GM23338 (cell line): Measurements from ENCODE around the gene TTLL3. TPM values are rescaled to one million over a fixed set of nuclear protein-coding genes. Genes with fewer than 3 reads are reported as not detected.

Source experiments
- ATAC-seq: fragments of 200-7000 bp; cut with Tn5 transposase; 3 replicates; pipeline ENCODE4 v1.9.1; 2020
- DNase-seq: peaks from one replicate; pipeline ENCODE4 v3.0.0-alpha.2; 2015; ENCODE audit warnings: low spot score
- H2AFZ ChIP-seq: fragments of 200-600 bp; sonication (generic); 2 replicates; pipeline ENCODE4 v1.8.0; 2016; ENCODE audit warnings: antibody characterized with exemption, mild to moderate bottlenecking, moderate library complexity
- H3F3A ChIP-seq: fragments of 200-600 bp; sonication (generic); replicated peaks from 2 replicates; pipeline ENCODE4 v1.8.0; 2017; ENCODE audit warnings: antibody characterized with exemption, mixed run types, low read depth
- H3K27ac ChIP-seq: fragments of 200-600 bp; sonication (generic); 2 replicates; pipeline ENCODE4 v1.6.1; 2016; ENCODE audit warnings: low read depth
- H3K27me3 ChIP-seq: fragments of 200-600 bp; sonication (generic); 2 replicates; pipeline ENCODE4 v1.8.0; 2016; ENCODE audit warnings: mild to moderate bottlenecking, mixed run types, moderate library complexity; ENCODE audit not compliant: insufficient read depth
- H3K36me3 ChIP-seq: fragments of 200-600 bp; sonication (generic); 2 replicates; pipeline ENCODE4 v1.8.0; 2016; ENCODE audit warnings: mild to moderate bottlenecking; ENCODE audit not compliant: insufficient read depth
- H3K4me1 ChIP-seq: fragments of 200-600 bp; sonication (generic); 2 replicates; pipeline ENCODE4 v1.8.0; 2016; ENCODE audit warnings: mild to moderate bottlenecking, moderate library complexity; ENCODE audit not compliant: insufficient read depth
- H3K4me2 ChIP-seq: fragments of 200-600 bp; sonication (generic); 2 replicates; pipeline ENCODE4 v1.7.1; 2017; ENCODE audit warnings: mixed run types
- H3K4me3 ChIP-seq: fragments of 200-600 bp; sonication (generic); 2 replicates; pipeline ENCODE4 v1.6.1; 2016; ENCODE audit warnings: mixed run types
- H3K79me2 ChIP-seq: fragments of 200-600 bp; sonication (generic); replicated peaks from 2 replicates; pipeline ENCODE4 v1.8.0; 2017; ENCODE audit warnings: mild to moderate bottlenecking; ENCODE audit not compliant: insufficient read depth
- H3K9me2 ChIP-seq: fragments of 200-600 bp; sonication (generic); 2 replicates; pipeline ENCODE4 v1.8.0; 2017; ENCODE audit not compliant: insufficient read depth
- H4K20me1 ChIP-seq: fragments of 200-600 bp; sonication (generic); replicated peaks from 2 replicates; pipeline ENCODE4 v1.8.0; 2017; ENCODE audit warnings: mild to moderate bottlenecking; ENCODE audit not compliant: insufficient read depth
- H3K27ac Mint-ChIP-seq: 2 replicates; pipeline ENCODE4 v1.8.0; 2020; ENCODE audit warnings: inconsistent platforms, mild to moderate bottlenecking, moderate library complexity, mixed read lengths
- H3K27me3 Mint-ChIP-seq: 3 replicates; pipeline ENCODE4 v1.8.0; 2022; ENCODE audit warnings: low read depth, mild to moderate bottlenecking, moderate library complexity, mixed read lengths, inconsistent platforms; ENCODE audit not compliant: insufficient read depth, poor library complexity
- H3K36me3 Mint-ChIP-seq: 3 replicates; pipeline ENCODE4 v1.8.0; 2021; ENCODE audit warnings: low read depth, mild to moderate bottlenecking, inconsistent platforms, moderate library complexity, mixed read lengths
- H3K4me1 Mint-ChIP-seq: 3 replicates; pipeline ENCODE4 v1.8.0; 2020; ENCODE audit warnings: mild to moderate bottlenecking, inconsistent platforms, mixed read lengths
- H3K4me3 Mint-ChIP-seq: 3 replicates; pipeline ENCODE4 v1.8.0; 2021; ENCODE audit warnings: moderate library complexity, mild to moderate bottlenecking, inconsistent platforms, mixed read lengths
- H3K9me3 Mint-ChIP-seq: 3 replicates; pipeline ENCODE4 v1.8.0; 2020; ENCODE audit warnings: moderate library complexity, mild to moderate bottlenecking, inconsistent platforms, mixed read lengths
- CREB1 ChIP-seq: fragments of 250-450 bp; sonication (Bioruptor Pico); IDR thresholded peaks from 2 replicates; pipeline ENCODE4 v1.5.0; 2020; ENCODE audit warnings: low read depth, mild to moderate bottlenecking, moderate library complexity
- EZH2 ChIP-seq: fragments of 200-600 bp; sonication (generic); IDR thresholded peaks from one replicate; pipeline ENCODE4 v1.8.0; 2017; ENCODE audit warnings: antibody characterized with exemption, mild to moderate bottlenecking, low read depth; ENCODE audit not compliant: unreplicated experiment
- EZH2phosphoT487 ChIP-seq: fragments of 200-600 bp; sonication (generic); IDR thresholded peaks from one replicate; pipeline ENCODE4 v1.8.1; 2018; ENCODE audit warnings: antibody characterized with exemption; ENCODE audit not compliant: unreplicated experiment
- ZNF114 ChIP-seq: fragments of 250-450 bp; sonication (Bioruptor Pico); IDR thresholded peaks from 2 replicates; pipeline ENCODE4 v1.5.0; 2020; ENCODE audit warnings: mild to moderate bottlenecking, moderate library complexity
- ZNF331 ChIP-seq: fragments of 250-450 bp; sonication (Bioruptor Pico); IDR thresholded peaks from 2 replicates; pipeline ENCODE4 v1.5.0; 2020; ENCODE audit warnings: low read depth, mild to moderate bottlenecking, moderate library complexity
- polyA plus RNA-seq: library from polyadenylated mRNA; unstranded; fragments of >200 nt; fragmentation: Nextera tagmentation; extraction: Ambion mirVana; gene quantifications from 2 replicates; pipeline ENCODE4 v1.2.1, GENCODE V29; 2016
- total RNA-seq: library from RNA; depleted of rRNA; stranded (reverse); fragments of >200 nt; shearing (Covaris generic); gene quantifications from 2 replicates; pipeline ENCODE4 v1.2.3, GENCODE V29; 2014
- TF ChIP-seq, protein P1 (sequence below): IDR thresholded peaks from one replicate; pipeline ENCODE4 v1.6.1; 2018; ENCODE audit warnings: antibody characterized with exemption; ENCODE audit not compliant: unreplicated experiment
- TF ChIP-seq, protein P2 (sequence below): fragments of 250-450 bp; sonication (Bioruptor Pico); IDR thresholded peaks from 2 replicates; pipeline ENCODE4 v1.5.0; 2020; ENCODE audit warnings: mild to moderate bottlenecking, moderate library complexity

Gene TTLL3
- total and polyA plus RNA-seq, 2 experiments from 2014 or later: 3.7 to 5.3 TPM

DNA sequence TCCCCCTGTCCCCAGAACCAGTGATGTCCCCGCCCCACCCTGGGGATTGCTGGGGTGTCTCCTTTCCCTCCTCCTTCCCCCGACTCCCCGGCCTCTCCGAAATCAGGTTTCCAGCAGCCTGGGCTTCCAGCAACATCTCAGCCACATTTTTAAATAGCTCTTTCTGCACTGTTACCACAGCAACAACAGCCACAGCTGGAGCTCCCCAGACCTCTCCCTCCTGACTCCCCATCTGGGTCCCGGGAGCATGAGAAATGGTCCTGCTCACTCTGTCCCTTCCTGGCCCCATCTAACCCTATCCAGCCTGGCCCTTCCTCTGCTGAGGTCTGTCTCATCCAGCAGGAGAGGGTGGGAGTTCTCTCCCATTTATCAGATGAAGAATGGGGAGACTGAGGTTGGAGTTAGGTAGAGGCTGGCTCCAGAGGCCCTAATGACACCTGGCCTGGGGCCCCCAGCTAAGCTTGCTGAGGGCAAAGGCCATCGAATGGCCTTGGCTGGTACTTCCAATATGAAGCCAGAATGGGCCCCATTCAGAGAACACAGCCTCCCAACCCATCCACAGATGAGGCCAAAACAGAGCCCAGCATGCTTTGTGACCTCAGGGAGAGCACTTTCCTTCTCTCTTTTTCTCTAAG lies 41.8 kb upstream of the TTLL3 start (continued):
- TF ChIP-seq, protein P1, sequence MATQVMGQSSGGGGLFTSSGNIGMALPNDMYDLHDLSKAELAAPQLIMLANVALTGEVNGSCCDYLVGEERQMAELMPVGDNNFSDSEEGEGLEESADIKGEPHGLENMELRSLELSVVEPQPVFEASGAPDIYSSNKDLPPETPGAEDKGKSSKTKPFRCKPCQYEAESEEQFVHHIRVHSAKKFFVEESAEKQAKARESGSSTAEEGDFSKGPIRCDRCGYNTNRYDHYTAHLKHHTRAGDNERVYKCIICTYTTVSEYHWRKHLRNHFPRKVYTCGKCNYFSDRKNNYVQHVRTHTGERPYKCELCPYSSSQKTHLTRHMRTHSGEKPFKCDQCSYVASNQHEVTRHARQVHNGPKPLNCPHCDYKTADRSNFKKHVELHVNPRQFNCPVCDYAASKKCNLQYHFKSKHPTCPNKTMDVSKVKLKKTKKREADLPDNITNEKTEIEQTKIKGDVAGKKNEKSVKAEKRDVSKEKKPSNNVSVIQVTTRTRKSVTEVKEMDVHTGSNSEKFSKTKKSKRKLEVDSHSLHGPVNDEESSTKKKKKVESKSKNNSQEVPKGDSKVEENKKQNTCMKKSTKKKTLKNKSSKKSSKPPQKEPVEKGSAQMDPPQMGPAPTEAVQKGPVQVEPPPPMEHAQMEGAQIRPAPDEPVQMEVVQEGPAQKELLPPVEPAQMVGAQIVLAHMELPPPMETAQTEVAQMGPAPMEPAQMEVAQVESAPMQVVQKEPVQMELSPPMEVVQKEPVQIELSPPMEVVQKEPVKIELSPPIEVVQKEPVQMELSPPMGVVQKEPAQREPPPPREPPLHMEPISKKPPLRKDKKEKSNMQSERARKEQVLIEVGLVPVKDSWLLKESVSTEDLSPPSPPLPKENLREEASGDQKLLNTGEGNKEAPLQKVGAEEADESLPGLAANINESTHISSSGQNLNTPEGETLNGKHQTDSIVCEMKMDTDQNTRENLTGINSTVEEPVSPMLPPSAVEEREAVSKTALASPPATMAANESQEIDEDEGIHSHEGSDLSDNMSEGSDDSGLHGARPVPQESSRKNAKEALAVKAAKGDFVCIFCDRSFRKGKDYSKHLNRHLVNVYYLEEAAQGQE: no peak
- TF ChIP-seq, protein P2, sequence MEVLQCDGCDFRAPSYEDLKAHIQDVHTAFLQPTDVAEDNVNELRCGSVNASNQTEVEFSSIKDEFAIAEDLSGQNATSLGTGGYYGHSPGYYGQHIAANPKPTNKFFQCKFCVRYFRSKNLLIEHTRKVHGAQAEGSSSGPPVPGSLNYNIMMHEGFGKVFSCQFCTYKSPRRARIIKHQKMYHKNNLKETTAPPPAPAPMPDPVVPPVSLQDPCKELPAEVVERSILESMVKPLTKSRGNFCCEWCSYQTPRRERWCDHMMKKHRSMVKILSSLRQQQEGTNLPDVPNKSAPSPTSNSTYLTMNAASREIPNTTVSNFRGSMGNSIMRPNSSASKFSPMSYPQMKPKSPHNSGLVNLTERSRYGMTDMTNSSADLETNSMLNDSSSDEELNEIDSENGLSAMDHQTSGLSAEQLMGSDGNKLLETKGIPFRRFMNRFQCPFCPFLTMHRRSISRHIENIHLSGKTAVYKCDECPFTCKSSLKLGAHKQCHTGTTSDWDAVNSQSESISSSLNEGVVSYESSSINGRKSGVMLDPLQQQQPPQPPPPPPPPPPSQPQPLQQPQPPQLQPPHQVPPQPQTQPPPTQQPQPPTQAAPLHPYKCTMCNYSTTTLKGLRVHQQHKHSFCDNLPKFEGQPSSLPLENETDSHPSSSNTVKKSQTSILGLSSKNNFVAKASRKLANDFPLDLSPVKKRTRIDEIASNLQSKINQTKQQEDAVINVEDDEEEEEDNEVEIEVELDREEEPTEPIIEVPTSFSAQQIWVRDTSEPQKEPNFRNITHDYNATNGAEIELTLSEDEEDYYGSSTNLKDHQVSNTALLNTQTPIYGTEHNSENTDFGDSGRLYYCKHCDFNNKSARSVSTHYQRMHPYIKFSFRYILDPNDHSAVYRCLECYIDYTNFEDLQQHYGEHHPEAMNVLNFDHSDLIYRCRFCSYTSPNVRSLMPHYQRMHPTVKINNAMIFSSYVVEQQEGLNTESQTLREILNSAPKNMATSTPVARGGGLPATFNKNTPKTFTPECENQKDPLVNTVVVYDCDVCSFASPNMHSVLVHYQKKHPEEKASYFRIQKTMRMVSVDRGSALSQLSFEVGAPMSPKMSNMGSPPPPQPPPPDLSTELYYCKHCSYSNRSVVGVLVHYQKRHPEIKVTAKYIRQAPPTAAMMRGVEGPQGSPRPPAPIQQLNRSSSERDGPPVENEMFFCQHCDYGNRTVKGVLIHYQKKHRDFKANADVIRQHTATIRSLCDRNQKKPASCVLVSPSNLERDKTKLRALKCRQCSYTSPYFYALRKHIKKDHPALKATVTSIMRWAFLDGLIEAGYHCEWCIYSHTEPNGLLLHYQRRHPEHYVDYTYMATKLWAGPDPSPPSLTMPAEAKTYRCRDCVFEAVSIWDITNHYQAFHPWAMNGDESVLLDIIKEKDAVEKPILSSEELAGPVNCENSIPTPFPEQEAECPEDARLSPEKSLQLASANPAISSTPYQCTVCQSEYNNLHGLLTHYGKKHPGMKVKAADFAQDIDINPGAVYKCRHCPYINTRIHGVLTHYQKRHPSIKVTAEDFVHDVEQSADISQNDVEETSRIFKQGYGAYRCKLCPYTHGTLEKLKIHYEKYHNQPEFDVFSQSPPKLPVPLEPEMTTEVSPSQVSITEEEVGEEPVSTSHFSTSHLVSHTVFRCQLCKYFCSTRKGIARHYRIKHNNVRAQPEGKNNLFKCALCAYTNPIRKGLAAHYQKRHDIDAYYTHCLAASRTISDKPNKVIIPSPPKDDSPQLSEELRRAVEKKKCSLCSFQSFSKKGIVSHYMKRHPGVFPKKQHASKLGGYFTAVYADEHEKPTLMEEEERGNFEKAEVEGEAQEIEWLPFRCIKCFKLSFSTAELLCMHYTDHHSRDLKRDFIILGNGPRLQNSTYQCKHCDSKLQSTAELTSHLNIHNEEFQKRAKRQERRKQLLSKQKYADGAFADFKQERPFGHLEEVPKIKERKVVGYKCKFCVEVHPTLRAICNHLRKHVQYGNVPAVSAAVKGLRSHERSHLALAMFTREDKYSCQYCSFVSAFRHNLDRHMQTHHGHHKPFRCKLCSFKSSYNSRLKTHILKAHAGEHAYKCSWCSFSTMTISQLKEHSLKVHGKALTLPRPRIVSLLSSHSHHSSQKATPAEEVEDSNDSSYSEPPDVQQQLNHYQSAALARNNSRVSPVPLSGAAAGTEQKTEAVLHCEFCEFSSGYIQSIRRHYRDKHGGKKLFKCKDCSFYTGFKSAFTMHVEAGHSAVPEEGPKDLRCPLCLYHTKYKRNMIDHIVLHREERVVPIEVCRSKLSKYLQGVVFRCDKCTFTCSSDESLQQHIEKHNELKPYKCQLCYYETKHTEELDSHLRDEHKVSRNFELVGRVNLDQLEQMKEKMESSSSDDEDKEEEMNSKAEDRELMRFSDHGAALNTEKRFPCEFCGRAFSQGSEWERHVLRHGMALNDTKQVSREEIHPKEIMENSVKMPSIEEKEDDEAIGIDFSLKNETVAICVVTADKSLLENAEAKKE (CRISPR knock-in tag): no peak
- TF ChIP-seq EZH2phosphoT487 (no peak), CREB1 (no peak)

DNA sequence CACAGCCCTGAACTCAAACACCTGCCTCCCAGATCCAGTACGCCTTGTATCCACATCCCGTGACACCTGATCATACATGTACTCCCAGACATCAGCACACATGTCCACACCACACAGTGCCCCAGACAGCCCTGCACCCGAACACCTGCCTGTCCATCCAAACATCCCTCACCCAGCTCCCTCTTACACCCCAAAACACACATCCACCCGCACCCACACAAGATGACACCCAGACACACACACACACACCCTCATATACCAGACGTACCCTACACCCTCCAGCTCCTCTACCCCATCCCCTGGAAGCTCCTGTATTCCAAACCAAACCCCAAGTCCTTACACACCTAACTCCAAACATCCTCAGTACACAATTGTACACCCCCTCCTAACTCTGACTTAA lies 41.0 kb upstream of the TTLL3 start:
- no peak overlapping the region for H3K27ac Mint-ChIP-seq
- H3K79me2 ChIP-seq: no peaks in the 10 kb centered on the region
- peak overlapping the region; percentile 64 for H3K4me3 Mint-ChIP-seq
- no peaks in the 10 kb centered on the region for H3F3A ChIP-seq
- no peak for TF ChIP-seq ZNF114
- no peak for TF ChIP-seq EZH2phosphoT487
- TF ChIP-seq EZH2: no peak
- no peak for TF ChIP-seq ZNF331
- no peaks in the 10 kb centered on the region for H3K9me3 Mint-ChIP-seq
- no peaks in the 10 kb centered on the region for H3K4me1 ChIP-seq
- no peaks in the 10 kb centered on the region for H3K9me2 ChIP-seq
- peaks cover 18% of the 10 kb centered on the region for H3K4me1 Mint-ChIP-seq
- H2AFZ ChIP-seq: no peak overlapping the region
- no peaks in the 10 kb centered on the region for H3K36me3 ChIP-seq
- H3K4me2 ChIP-seq: peak overlapping the region; percentile 85
- peaks cover 62% of the 10 kb centered on the region for H3K27me3 ChIP-seq
- H3K27ac ChIP-seq: no peak overlapping the region
- H4K20me1 ChIP-seq: no peaks in the 10 kb centered on the region
- no peaks in the 10 kb centered on the region for H3K36me3 Mint-ChIP-seq
- peaks cover 42% of the 10 kb centered on the region for H3K27me3 Mint-ChIP-seq
- DNase-seq: no peak
- peak overlapping the region; percentile 68 for H3K4me3 ChIP-seq
- ATAC-seq: no peak
